PC-9 (cell line): Measurements from ENCODE around the gene THADA. TPM values are rescaled to one million over a fixed set of nuclear protein-coding genes. Genes with fewer than 3 reads are reported as not detected.

ENCODE experiments used
- BruUV-seq: library from RNA; stranded (reverse); fragments of 400-500 nt; replicated peaks from 2 replicates; lab custom pipeline; 2021; lab: Mats Ljungman, UMichigan
- CTCF ChIA-PET: fragments of 300-600 bp; sonication (Branson Sonifier 250); formaldehyde crosslinking; loops from one replicate; lab custom pipeline; 2022; ENCODE audit warnings: antibody characterized with exemption; lab: Charles Lee
- POLR2A ChIA-PET: fragments of 300-600 bp; sonication (Branson Sonifier 250); formaldehyde crosslinking; loops from one replicate; lab custom pipeline; 2022; ENCODE audit warnings: antibody characterized with exemption; ENCODE audit not compliant: unreplicated experiment; lab: Charles Lee
- DNase-seq, 2 experiments: peaks; one replicate each; pipeline versions ENCODE4 v3.0.0 to v3.0.0-alpha.2; 2015 to 2022; ENCODE audit warnings: mixed read lengths in 1 of 2
- H2AFZ ChIP-seq: fragments of 200-600 bp; sonication (generic); 2 replicates; pipeline ENCODE4 v1.8.1; 2017; ENCODE audit warnings: antibody characterized with exemption
- H3F3A ChIP-seq: fragments of 200-600 bp; sonication (generic); 2 replicates; pipeline ENCODE4 v1.8.1; 2017; ENCODE audit warnings: antibody characterized with exemption, mild to moderate bottlenecking, low read depth; ENCODE audit not compliant: insufficient read depth
- H3K27ac ChIP-seq: fragments of 200-600 bp; sonication (generic); 2 replicates; pipeline ENCODE4 v1.6.1; 2016; ENCODE audit warnings: mixed run types
- H3K27me3 ChIP-seq: fragments of 200-600 bp; sonication (generic); 2 replicates; pipeline ENCODE4 v1.6.1; 2016; ENCODE audit warnings: low read depth, mixed run types; ENCODE audit not compliant: insufficient read depth
- H3K36me3 ChIP-seq: fragments of 200-600 bp; sonication (generic); 2 replicates; pipeline ENCODE4 v1.6.1; 2016; ENCODE audit warnings: low read depth, mixed run types
- H3K4me1 ChIP-seq: fragments of 200-600 bp; sonication (generic); replicated peaks from 2 replicates; pipeline ENCODE4 v1.6.1; 2016; ENCODE audit warnings: mixed run types; ENCODE audit not compliant: insufficient read depth
- H3K4me2 ChIP-seq: fragments of 200-600 bp; sonication (generic); 2 replicates; pipeline ENCODE4 v1.6.1; 2017; ENCODE audit warnings: mixed run types
- H3K4me3 ChIP-seq: fragments of 200-600 bp; sonication (generic); 2 replicates; pipeline ENCODE4 v1.6.1; 2016; ENCODE audit warnings: mixed run types
- H3K79me2 ChIP-seq: fragments of 200-600 bp; sonication (generic); 2 replicates; pipeline ENCODE4 v1.6.1; 2017; ENCODE audit warnings: low read depth, mixed run types
- H3K9me2 ChIP-seq: fragments of 200-600 bp; sonication (generic); 2 replicates; pipeline ENCODE4 v1.8.1; 2017; ENCODE audit warnings: mild to moderate bottlenecking; ENCODE audit not compliant: insufficient read depth
- H3K9me3 ChIP-seq: fragments of 200-600 bp; sonication (generic); 2 replicates; pipeline ENCODE4 v1.8.1; 2016; ENCODE audit warnings: low read depth; ENCODE audit not compliant: insufficient read depth
- H4K20me1 ChIP-seq: fragments of 200-600 bp; sonication (generic); 2 replicates; pipeline ENCODE4 v1.8.1; 2017; ENCODE audit not compliant: insufficient read depth
- EZH2 ChIP-seq: fragments of 200-600 bp; sonication (generic); IDR thresholded peaks from 2 replicates; pipeline ENCODE4 v1.8.0; 2017; ENCODE audit warnings: antibody characterized with exemption, low read depth
- intact Hi-C: fragments of 100-400 bp; cut with micrococcal nuclease; formaldehyde crosslinking; loops from one replicate; pipeline ENCODE4 v1.10.0; 2022; ENCODE audit not compliant: unreplicated experiment
- total RNA-seq: library from RNA; stranded (reverse); gene quantifications from 2 replicates; pipeline ENCODE4 v1.2.3, GENCODE V29; 2021
- TF ChIP-seq, protein P1 (sequence below): fragments of 200-600 bp; sonication (generic); conservative IDR thresholded peaks from 2 replicates; pipeline ENCODE4 v1.6.1; 2017; ENCODE audit warnings: mixed run types, antibody characterized with exemption, mild to moderate bottlenecking, moderate library complexity

THADA gene
- total RNA-seq, 1 experiment from 2014 or later: 28.1 TPM

DNA sequence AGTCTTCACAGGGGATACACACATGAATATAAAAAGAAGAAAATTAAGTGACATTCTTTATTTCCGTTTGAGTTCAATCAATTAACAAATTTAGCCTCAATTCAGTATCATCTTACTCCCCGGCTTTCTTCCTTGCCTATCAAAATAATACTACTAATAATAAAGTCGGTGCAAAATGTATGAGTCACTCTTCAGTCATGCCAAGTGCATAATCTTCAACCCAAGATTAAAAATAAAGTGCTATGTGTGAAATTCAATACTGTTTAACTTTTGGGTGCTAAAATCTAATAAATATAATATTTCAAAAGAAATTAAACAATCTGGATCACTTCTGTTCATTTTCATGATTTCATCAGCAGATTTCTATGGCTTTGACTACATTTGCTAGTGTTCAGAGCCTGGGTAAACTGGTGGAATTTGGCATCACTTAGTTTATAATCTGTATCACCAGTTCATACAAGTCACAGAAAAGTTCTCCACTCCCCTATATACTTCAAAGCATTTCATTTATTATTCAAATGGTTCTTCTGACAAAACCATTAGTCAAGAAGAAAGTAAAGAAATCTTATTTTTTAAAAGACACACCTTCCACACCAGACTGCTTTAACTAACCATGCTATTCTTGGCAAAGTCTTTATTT is 183.6 kb downstream of the THADA start:
- intact Hi-C loops: no loop called here
- Histone ChIP-seq H3F3A (no peaks in the 10 kb centered on the region), H3K79me2 (no peaks in the 10 kb centered on the region), H2AFZ (no peak overlapping the region), H4K20me1 (no peaks in the 10 kb centered on the region), H3K4me2 (peak overlapping the region; percentile 4; the same call in 1 of the 2 replicates), H3K4me3 (no peak overlapping the region), H3K27me3 (no peaks in the 10 kb centered on the region), H3K4me1 (peaks cover 21% of the 10 kb centered on the region), H3K27ac (peak overlapping the region; percentile 36), H3K36me3 (peaks cover 6% of the 10 kb centered on the region; the same call in 1 of the 2 replicates), H3K9me2 (peaks cover 7% of the 10 kb centered on the region), H3K9me3 (no peaks in the 10 kb centered on the region; the same call in 1 of the 2 replicates)
- no peak for TF ChIP-seq EZH2
- POLR2A ChIA-PET: no interaction called here
- DNase-seq: peak in 1 of 2 experiments; percentile 57
- no TSS peak for BruUV-seq
- CTCF ChIA-PET: interaction anchor here (0.6 kb wide), 1 partner anchor 188 kb away, joined by 4 read pairs; no protein-coding TSS in a partner anchor

DNA sequence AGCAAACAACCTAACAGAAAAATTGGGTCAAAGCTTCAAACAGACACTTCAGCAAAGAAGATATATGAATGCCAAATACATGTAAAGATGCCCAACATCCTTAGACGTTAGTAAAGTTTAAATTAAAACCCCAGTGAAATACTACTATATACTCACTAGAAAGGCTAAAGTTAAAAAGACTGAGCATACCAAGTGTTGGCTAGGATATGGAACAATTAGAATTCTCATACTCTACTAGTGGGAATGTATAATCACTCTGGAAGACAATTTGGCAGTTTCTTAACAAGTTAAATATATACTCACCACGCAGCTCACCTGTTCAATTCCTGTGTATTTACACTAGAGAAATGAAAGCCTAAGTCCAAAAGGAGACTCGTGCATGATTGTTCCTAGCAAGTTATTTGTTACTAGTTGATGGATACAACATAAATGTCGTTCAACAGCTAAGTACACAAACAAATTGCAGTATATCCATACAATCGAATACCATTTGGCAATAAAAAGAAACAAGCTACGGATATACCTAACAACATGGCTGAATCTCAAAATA is 185.7 kb downstream of the THADA start:
- TF ChIP-seq, protein P1, sequence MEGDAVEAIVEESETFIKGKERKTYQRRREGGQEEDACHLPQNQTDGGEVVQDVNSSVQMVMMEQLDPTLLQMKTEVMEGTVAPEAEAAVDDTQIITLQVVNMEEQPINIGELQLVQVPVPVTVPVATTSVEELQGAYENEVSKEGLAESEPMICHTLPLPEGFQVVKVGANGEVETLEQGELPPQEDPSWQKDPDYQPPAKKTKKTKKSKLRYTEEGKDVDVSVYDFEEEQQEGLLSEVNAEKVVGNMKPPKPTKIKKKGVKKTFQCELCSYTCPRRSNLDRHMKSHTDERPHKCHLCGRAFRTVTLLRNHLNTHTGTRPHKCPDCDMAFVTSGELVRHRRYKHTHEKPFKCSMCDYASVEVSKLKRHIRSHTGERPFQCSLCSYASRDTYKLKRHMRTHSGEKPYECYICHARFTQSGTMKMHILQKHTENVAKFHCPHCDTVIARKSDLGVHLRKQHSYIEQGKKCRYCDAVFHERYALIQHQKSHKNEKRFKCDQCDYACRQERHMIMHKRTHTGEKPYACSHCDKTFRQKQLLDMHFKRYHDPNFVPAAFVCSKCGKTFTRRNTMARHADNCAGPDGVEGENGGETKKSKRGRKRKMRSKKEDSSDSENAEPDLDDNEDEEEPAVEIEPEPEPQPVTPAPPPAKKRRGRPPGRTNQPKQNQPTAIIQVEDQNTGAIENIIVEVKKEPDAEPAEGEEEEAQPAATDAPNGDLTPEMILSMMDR: no peak
- no peak for TF ChIP-seq EZH2
- no peak overlapping the region for H3K27ac ChIP-seq
- no peak overlapping the region for H3K4me3 ChIP-seq
- no peaks in the 10 kb centered on the region for H3K79me2 ChIP-seq
- ChIA-PET CTCF (no interaction called here), POLR2A (no interaction called here)
- H3K9me2 ChIP-seq: peaks cover 7% of the 10 kb centered on the region
- no peak for DNase-seq
- H3K4me2 ChIP-seq: no peak overlapping the region
- H3K27me3 ChIP-seq: no peaks in the 10 kb centered on the region
- peaks cover 13% of the 10 kb centered on the region for H3K4me1 ChIP-seq
- no peak overlapping the region for H2AFZ ChIP-seq
- H3K36me3 ChIP-seq: peaks cover 6% of the 10 kb centered on the region; the same call in 1 of the 2 replicates
- intact Hi-C loops: no loop called here
- no peaks in the 10 kb centered on the region; the same call in 1 of the 2 replicates for H3K9me3 ChIP-seq
- no peaks in the 10 kb centered on the region for H4K20me1 ChIP-seq
- no peaks in the 10 kb centered on the region for H3F3A ChIP-seq
- no TSS peak for BruUV-seq

DNA sequence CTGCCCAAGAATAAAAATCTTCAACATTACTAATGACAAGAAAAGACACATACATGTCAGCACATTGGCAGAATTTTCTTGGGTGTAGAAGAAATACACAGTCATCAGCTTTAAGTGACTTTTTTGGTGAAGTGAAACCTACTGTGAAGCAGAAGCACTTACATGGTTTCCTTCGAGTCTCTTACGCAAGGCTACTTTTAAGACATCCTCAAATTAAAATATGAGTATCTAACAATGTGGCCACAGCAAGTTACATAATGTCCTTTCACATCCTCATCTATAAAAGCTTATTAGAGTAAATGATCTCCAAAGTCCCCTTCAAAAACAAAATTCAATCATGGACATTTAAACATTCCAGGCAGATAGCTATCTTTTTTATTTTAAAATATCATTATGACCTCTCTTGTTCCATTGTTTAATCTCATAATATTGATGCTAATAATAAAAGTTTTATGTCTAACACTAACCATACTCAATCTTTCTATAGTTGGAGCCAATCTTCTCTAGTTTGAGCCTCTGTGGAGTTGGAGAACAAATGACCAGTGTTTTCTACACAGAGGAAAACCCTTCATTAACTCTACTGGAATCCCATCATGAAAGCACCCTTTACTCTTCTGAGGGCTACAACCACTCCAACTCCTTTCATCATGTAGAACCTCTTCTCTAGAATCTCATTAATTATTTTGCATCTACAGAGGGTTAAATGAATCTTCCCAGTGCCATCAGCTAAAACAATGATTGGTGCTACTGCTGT is 187.3 kb downstream of the THADA start:
- no peaks in the 10 kb centered on the region for H3K27me3 ChIP-seq
- H3K36me3 ChIP-seq: no peaks in the 10 kb centered on the region
- intact Hi-C loops: no loop called here
- no TSS peak for BruUV-seq
- CTCF ChIA-PET: no interaction called here
- peaks cover 7% of the 10 kb centered on the region for H3K9me2 ChIP-seq
- no peaks in the 10 kb centered on the region for H3K79me2 ChIP-seq
- no peak overlapping the region for H3K4me2 ChIP-seq
- H3K4me3 ChIP-seq: no peak overlapping the region
- H4K20me1 ChIP-seq: no peaks in the 10 kb centered on the region
- H3F3A ChIP-seq: no peaks in the 10 kb centered on the region
- POLR2A ChIA-PET: interaction anchor here (0.7 kb wide), 1 partner anchor 30 kb away, joined by 3 read pairs; no protein-coding TSS in a partner anchor
- no peak overlapping the region for H2AFZ ChIP-seq
- no peak overlapping the region for H3K27ac ChIP-seq
- peaks cover 13% of the 10 kb centered on the region for H3K4me1 ChIP-seq
- no peak for DNase-seq
- H3K9me3 ChIP-seq: no peaks in the 10 kb centered on the region; the same call in 1 of the 2 replicates
- no peak for TF ChIP-seq EZH2
- TF ChIP-seq, protein P1: no peak
